Activated CD4-positive, alpha-beta memory T cell treated with anti-CD3 and anti-CD28 coated beads, Interleukin-2, amount 10 ng/mL, durations not matched to agents 7 days and 5 days (primary cell): ENCODE measurements around the gene PARP9. TPM values are rescaled to one million over a fixed set of nuclear protein-coding genes. Genes with fewer than 3 reads are reported as not detected.

ENCODE experiments used
- CTCF ChIA-PET: fragments of 350-600 bp; sonication (Branson Sonifier 250); formaldehyde crosslinking; loops from one replicate; lab custom pipeline; 2021; ENCODE audit warnings: antibody characterized with exemption, inconsistent platforms; lab: Charles Lee
- POLR2A ChIA-PET: fragments of 350-600 bp; sonication (Branson Sonifier 250); formaldehyde crosslinking; loops from one replicate; lab custom pipeline; 2021; ENCODE audit warnings: antibody characterized with exemption; lab: Charles Lee
- DNase-seq: peaks from one replicate; pipeline ENCODE4 v3.0.0-alpha.2; 2020
- H3K27ac Mint-ChIP-seq: one replicate; pipeline ENCODE4 v1.8.0; 2021; ENCODE audit warnings: mild to moderate bottlenecking, mixed read lengths
- H3K27me3 Mint-ChIP-seq: one replicate; pipeline ENCODE4 v1.8.0; 2021; ENCODE audit warnings: mixed read lengths
- H3K36me3 Mint-ChIP-seq: one replicate; pipeline ENCODE4 v1.8.0; 2021; ENCODE audit warnings: low read depth, mixed read lengths
- H3K4me1 Mint-ChIP-seq: one replicate; pipeline ENCODE4 v1.8.0; 2021; ENCODE audit warnings: mixed read lengths
- H3K4me3 Mint-ChIP-seq: one replicate; pipeline ENCODE4 v1.8.0; 2021; ENCODE audit warnings: mild to moderate bottlenecking, mixed read lengths
- H3K9me3 Mint-ChIP-seq: one replicate; pipeline ENCODE4 v1.8.0; 2021; ENCODE audit warnings: mixed read lengths
- total RNA-seq, 2 experiments: library from RNA; stranded (reverse); gene quantifications; one replicate each; pipeline ENCODE4 v1.2.3, GENCODE V29; 2021

The PARP9 gene
- 100 to 1,000 TPM; 151 to 157 TPM for total RNA-seq

DNA sequence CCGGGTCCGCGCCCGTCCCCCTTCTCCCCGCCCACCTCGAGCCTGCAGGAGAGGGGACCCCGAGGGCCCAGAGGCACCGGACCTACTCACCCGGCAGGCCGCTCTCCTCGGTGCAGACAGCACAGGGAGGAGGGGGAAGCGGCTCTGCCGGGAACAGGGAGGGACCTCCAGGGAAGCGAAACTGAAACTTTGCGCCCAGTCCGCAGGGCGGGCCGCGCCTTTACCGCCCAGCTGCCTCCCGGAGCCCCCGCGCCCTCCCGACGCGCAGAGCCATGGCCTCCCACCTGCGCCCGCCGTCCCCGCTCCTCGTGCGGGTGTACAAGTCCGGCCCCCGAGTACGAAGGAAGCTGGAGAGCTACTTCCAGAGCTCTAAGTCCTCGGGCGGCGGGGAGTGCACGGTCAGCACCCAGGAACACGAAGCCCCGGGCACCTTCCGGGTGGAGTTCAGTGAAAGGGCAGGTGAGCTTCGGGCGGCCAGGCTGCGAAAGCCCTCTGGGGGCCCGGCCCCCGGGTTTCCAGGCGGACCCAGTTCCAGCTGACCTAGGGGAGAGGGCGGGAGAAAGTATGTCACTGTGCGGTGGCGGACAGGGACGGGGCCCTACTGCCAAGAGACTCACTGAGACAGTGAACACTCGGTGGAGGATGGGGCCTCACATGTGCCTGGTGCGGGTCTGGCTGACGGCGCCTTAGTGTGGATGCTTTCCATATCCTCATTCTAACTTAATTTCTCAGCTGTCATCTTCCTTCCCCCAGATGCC is at the start of gene PARP9, which contains the start of gene DTX3L:
PARP9 (minus strand) TSS at position 146 of the 758 bp plus-strand sequence. CDS start 4,680 bp downstream, outside the sequence.
DTX3L (plus strand) TSS at position 184 of the 758 bp plus-strand sequence; CDS start at position 273, 89 bp downstream.
- H3K36me3 Mint-ChIP-seq, result peaks cover 83% of the 10 kb centered on the region

DNA sequence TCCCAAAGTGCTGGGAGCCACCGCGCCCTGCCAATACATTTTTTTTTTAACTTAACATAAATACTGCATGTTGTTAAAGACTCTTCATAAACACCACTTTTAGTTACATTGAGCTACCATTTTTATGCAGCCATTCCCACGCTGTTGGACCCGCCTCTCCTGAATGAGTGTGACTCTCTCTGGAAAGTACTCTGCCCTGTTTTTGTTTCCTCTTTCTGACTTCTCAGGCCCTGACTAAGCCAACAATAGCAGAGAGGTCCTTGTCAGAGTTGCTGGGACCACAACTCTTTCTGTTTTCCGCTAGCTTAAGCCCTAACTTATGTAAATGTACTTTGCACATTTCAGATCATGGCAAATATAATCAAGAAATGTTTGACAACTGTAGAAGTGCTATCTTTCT is 48.6 kb upstream of the PARP9 start:
- POLR2A ChIA-PET, result interaction anchor here (1.0 kb wide), 2 partner anchors 49 to 99 kb away, joined by 3 read pairs; partner anchors contain the start of genes DTX3L and PARP9

More for the DNA sequence above, at the start of gene PARP9, which contains the start of gene DTX3L:
- no peaks in the 10 kb centered on the region for H3K9me3 Mint-ChIP-seq
- H3K4me1 Mint-ChIP-seq, result peaks cover 74% of the 10 kb centered on the region
- DNase-seq, result peak; percentile 91
- no peaks in the 10 kb centered on the region for H3K27me3 Mint-ChIP-seq
- POLR2A ChIA-PET, result interaction anchor here (0.7 to 13.4 kb wide), 26 partner anchors 9 to 1019 kb away, joined by 3 to 228 read pairs (median 7); partner anchors contain the start of genes FAM162A, HCLS1, HSPBAP1 and KPNA1
- CTCF ChIA-PET, result interaction anchor here (0.8 to 12.3 kb wide), 9 partner anchors 9 to 1019 kb away, joined by 3 to 206 read pairs (median 4); partner anchors contain the start of genes FAM162A, PARP14, POLQ and WDR5B
- H3K4me3 Mint-ChIP-seq, result peak within 1 kb of the TSS; percentile 98
- peak within 1 kb of the TSS; percentile 98 for H3K27ac Mint-ChIP-seq

DNA sequence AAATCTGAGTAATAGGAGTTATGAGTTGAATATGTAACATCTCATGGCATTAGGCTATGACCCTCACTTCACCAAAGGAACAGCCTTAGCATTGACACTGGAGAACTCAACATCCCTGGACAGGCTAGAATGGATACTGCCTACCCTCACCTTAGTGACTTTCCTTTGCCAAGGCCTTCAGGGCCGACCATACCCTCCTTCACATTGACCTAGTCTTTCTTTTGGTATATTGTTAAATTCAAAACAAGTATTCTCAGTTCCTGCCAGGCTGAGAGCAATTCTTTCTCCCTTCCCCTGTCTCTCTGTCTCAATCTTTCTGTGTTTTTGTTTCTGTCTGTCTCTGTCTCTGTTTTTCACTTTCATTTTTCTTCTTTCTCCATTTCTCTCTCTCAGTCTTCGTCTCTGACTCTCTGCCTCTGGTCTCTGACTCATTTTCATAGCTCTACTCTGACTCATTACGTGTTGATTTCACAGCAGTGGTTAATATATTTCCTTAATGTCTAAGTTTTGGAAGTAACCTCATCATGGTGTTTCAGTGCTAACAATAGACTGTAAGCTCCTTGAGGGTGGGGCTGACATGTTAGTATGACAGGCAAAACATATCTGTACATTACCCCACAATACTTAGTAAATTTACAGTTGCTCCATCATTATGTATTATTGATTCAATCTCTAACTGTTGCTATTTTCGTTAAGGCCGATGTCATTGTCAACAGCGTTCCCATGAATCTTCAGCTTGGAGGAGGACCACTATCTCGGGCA is 45.9 kb upstream of the PARP9 start:
- Mint-ChIP-seq H3K9me3 (peaks cover 19% of the 10 kb centered on the region), H3K27me3 (no peaks in the 10 kb centered on the region), H3K36me3 (peaks cover 69% of the 10 kb centered on the region), H3K4me3 (peak overlapping the region; percentile 48), H3K4me1 (peaks cover 23% of the 10 kb centered on the region), H3K27ac (peak overlapping the region; percentile 83)
- CTCF ChIA-PET, result interaction anchor here (1.2 kb wide), 2 partner anchors 48 to 70 kb away, joined by 5 read pairs; partner anchors contain the start of gene PARP14
- peak; percentile 17 for DNase-seq
- POLR2A ChIA-PET, result interaction anchor here (0.6 to 1.3 kb wide), 5 partner anchors 23 to 45 kb away, joined by 3 to 8 read pairs (median 3); partner anchors contain the start of genes DTX3L and PARP9

More for the DNA sequence above, 48.6 kb upstream of the PARP9 start:
- no peak for DNase-seq
- Mint-ChIP-seq H3K27ac (no peak overlapping the region), H3K27me3 (no peaks in the 10 kb centered on the region), H3K4me3 (no peak overlapping the region), H3K36me3 (peaks cover 78% of the 10 kb centered on the region), H3K4me1 (peaks cover 23% of the 10 kb centered on the region), H3K9me3 (peaks cover 19% of the 10 kb centered on the region)
- CTCF ChIA-PET, result interaction anchor here (1.1 to 1.3 kb wide), 2 partner anchors 34 to 50 kb away, joined by 3 to 4 read pairs; no protein-coding TSS in a partner anchor

DNA sequence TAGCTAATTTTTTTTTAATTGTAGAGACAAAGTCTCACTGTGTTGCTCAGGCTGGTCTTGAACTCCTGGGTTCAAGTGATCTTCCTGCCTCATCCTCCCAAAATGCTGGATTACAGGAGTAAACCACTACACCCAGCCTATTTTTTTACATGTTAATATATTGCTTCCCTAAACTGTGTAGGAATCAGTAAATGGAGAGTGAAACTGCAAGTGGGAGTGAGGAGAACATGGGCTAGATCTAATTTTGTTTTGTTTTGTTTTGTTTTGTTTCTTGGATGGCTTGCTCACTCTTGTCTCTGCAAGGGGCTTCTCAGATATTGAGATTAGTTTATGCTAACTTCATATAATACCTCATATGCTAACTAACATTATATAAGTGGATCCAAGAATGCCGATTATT is 44.8 kb upstream of the PARP9 start:
- peaks cover 19% of the 10 kb centered on the region for H3K9me3 Mint-ChIP-seq
- H3K36me3 Mint-ChIP-seq, result peaks cover 68% of the 10 kb centered on the region
- H3K4me3 Mint-ChIP-seq, result no peak overlapping the region
- H3K4me1 Mint-ChIP-seq, result peaks cover 23% of the 10 kb centered on the region
- CTCF ChIA-PET, result no interaction called here
- no peaks in the 10 kb centered on the region for H3K27me3 Mint-ChIP-seq
- DNase-seq, result no peak
- peak overlapping the region; percentile 71 for H3K27ac Mint-ChIP-seq
- POLR2A ChIA-PET, result no interaction called here

DNA sequence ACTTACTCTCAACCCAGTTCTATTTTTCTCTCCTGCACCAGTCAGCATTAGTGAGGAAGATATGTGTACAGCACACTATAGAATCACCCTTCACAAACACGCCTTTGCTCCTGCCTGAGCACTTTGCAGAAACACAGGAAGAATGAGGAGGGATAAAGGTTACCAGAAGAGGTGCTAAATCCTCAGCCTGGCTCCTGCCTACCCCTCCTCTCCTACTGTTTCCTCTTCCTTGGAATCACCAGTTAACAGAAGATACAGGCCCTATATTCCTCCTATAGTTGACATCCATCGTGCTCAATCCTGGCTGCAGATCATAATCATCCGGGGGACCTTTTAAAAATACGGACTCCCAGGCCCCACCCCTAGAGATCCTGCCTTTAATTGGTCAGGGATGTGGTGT is 42.2 kb upstream of the PARP9 start:
- no peak overlapping the region for H3K4me3 Mint-ChIP-seq
- no peak for DNase-seq
- ChIA-PET POLR2A (no interaction called here), CTCF (no interaction called here)
- H3K36me3 Mint-ChIP-seq, result peaks cover 72% of the 10 kb centered on the region
- H3K27ac Mint-ChIP-seq, result no peak overlapping the region
- H3K4me1 Mint-ChIP-seq, result peaks cover 22% of the 10 kb centered on the region
- no peaks in the 10 kb centered on the region for H3K27me3 Mint-ChIP-seq
- peaks cover 13% of the 10 kb centered on the region for H3K9me3 Mint-ChIP-seq

DNA sequence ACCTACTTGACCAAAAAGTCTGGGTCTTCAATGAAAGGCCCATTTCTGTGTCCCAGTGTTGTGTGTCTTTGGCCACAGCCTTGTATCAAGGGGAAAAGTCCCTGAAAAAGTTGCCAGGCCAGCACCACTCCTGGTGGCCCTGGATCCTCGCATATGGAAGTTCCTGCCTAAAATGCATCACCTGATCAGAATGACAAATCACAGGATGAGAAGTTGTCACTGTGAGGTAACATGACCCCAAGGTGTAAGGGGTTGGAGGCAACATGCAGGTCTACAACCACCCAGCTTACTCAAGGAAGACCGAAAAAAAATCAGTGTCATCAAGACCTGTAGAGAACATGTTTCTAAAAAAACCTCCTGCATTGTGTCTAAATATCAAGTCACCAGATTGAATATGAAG is 39.0 kb upstream of the PARP9 start:
- ChIA-PET CTCF (no interaction called here), POLR2A (no interaction called here)
- Mint-ChIP-seq H3K27me3 (no peaks in the 10 kb centered on the region), H3K4me1 (peaks cover 6% of the 10 kb centered on the region), H3K27ac (no peak overlapping the region), H3K36me3 (peaks cover 53% of the 10 kb centered on the region), H3K9me3 (peaks cover 5% of the 10 kb centered on the region), H3K4me3 (no peak overlapping the region)
- no peak for DNase-seq

DNA sequence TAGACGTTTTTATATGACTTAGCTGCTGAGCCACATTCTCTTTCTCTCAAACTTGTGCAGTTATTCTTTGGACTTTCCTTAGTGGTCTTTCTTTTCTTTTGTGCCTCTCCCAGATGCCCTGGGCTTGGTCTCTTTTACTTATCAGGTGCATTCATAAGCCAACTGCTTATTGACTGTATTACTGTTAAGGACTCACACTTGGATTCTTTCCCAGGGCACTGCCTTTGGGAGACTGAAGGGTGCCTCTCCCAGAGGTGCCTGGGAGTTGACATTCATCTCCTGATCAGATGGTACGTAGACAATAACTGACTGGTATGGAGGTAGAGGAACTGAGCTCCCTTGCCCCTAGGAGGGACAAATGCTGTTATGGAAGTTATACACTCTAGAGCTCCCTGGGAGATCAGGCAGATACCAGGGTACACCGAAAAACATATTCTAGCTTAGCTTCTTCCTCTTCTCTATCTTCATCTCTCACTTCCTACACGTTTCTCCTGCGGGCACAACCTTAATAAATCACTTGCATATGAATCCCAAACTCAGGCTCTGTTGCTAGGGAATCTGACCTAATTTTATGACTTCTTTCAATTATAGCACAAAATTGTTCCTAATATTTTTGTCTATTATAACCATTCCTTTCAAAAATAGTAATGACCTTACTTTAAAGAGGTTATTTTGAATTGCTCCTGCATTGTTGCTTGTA is 38.1 kb upstream of the PARP9 start:
- Mint-ChIP-seq H3K4me3 (no peak overlapping the region), H3K9me3 (peaks cover 5% of the 10 kb centered on the region), H3K36me3 (peaks cover 45% of the 10 kb centered on the region), H3K27me3 (no peaks in the 10 kb centered on the region), H3K4me1 (peaks cover 6% of the 10 kb centered on the region), H3K27ac (no peak overlapping the region)
- DNase-seq, result no peak
- POLR2A ChIA-PET, result no interaction called here
- CTCF ChIA-PET, result no interaction called here

DNA sequence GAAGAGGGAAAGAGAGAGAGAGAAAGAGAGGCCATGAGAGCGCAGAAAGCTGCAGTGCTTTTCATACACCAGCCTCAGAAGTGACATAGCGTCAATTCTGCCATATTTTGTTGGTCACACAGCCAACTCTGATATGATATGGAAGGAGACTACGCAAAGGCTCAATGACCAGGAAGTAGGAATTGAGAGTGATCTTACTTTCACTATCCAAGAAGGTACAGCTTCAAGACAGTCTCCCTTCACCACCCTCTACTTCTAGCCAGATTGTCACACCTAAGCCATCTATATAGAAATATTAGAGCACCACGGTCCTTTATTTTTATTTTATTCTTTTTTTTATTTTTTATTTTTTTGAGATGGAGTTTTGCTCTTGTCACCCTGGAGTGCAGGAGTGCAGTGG is 34.5 kb upstream of the PARP9 start:
- peaks cover 5% of the 10 kb centered on the region for H3K4me1 Mint-ChIP-seq
- no peak overlapping the region for H3K4me3 Mint-ChIP-seq
- POLR2A ChIA-PET, result interaction anchor here (1.2 to 1.4 kb wide), 2 partner anchors 20 to 30 kb away, joined by 3 read pairs; no protein-coding TSS in a partner anchor
- H3K36me3 Mint-ChIP-seq, result peaks cover 44% of the 10 kb centered on the region
- CTCF ChIA-PET, result interaction anchor here (1.0 kb wide), 1 partner anchor 80 kb away, joined by 3 read pairs; no protein-coding TSS in a partner anchor
- H3K9me3 Mint-ChIP-seq, result peaks cover 2% of the 10 kb centered on the region
- H3K27me3 Mint-ChIP-seq, result no peaks in the 10 kb centered on the region
- no peak for DNase-seq
- H3K27ac Mint-ChIP-seq, result no peak overlapping the region

DNA sequence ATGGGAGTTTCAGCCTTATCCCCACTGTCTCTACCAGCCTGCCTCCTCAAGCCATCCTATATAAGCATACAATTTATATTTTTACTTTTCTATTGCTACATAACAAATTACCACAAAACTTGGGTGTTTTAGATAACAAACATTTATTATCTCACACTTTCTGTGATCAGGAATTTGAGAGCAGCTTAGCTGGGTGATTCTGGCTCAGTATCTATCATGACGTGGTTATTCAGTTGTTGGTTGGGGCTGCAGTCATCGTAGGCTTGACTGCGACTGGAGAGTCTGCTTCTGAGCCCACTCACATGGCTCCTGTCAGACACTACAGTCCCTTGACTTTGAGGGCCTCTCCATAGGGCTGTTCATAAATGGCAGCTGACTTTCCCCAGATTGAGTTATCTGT is 34.1 kb upstream of the PARP9 start:
- H3K27me3 Mint-ChIP-seq, result no peaks in the 10 kb centered on the region
- POLR2A ChIA-PET, result interaction anchor here (1.2 to 1.4 kb wide), 2 partner anchors 19 to 31 kb away, joined by 3 read pairs; no protein-coding TSS in a partner anchor
- H3K27ac Mint-ChIP-seq, result no peak overlapping the region
- CTCF ChIA-PET, result interaction anchor here (1.0 kb wide), 1 partner anchor 81 kb away, joined by 3 read pairs; no protein-coding TSS in a partner anchor
- H3K4me3 Mint-ChIP-seq, result no peak overlapping the region
- H3K4me1 Mint-ChIP-seq, result peaks cover 5% of the 10 kb centered on the region
- DNase-seq, result no peak
- peaks cover 40% of the 10 kb centered on the region for H3K36me3 Mint-ChIP-seq
- peaks cover 2% of the 10 kb centered on the region for H3K9me3 Mint-ChIP-seq

DNA sequence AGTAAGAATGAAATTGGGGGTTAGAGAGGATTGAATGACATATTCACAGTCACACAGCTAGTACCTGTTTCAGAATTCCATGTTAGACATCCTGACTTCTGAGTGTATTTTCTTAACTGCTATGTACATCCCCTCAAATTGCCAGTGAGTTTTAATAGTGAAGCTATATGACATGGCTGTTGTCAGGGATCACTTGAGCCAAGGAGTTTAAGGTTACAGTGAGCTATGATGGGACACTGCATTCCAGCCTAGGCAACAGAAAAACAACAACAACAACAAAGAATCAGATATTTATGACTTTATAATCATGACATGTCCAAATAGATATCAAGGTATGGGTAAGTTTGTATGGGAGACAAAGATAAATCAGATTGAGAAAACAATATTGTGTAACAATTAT is 29.9 kb upstream of the PARP9 start:
- no peak overlapping the region for H3K27ac Mint-ChIP-seq
- H3K27me3 Mint-ChIP-seq, result no peaks in the 10 kb centered on the region
- no peak overlapping the region for H3K4me3 Mint-ChIP-seq
- DNase-seq, result no peak
- ChIA-PET POLR2A (no interaction called here), CTCF (interaction anchor here (0.9 to 1.3 kb wide), 3 partner anchors 19 to 210 kb away, joined by 3 read pairs; partner anchors contain the start of gene FAM162A)
- H3K4me1 Mint-ChIP-seq, result peaks cover 8% of the 10 kb centered on the region
- peaks cover 35% of the 10 kb centered on the region for H3K36me3 Mint-ChIP-seq
- H3K9me3 Mint-ChIP-seq, result no peaks in the 10 kb centered on the region

DNA sequence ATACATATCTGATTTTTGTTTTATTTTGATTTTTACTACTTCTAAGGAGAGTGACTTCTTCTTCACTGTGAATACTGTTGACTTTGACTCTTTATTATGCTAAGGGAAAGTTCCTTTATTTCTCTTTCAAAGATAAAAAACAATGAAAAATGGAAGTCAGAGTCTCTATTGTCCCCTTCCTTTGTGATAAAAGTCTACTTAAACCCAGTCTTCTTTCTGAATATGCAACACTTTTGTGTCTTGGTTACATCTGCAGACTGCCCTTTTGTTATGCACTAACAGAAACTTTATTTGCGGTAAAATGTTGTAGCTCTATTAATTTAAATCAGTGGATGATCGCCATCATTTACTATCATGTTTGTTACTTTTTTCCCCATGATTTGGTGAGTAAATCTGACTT is 26.5 kb upstream of the PARP9 start:
- peaks cover 22% of the 10 kb centered on the region for H3K4me1 Mint-ChIP-seq
- H3K27me3 Mint-ChIP-seq, result no peaks in the 10 kb centered on the region
- ChIA-PET CTCF (no interaction called here), POLR2A (no interaction called here)
- peaks cover under 1% of the 10 kb centered on the region for H3K9me3 Mint-ChIP-seq
- DNase-seq, result no peak
- H3K27ac Mint-ChIP-seq, result no peak overlapping the region
- peaks cover 42% of the 10 kb centered on the region for H3K36me3 Mint-ChIP-seq
- H3K4me3 Mint-ChIP-seq, result no peak overlapping the region

DNA sequence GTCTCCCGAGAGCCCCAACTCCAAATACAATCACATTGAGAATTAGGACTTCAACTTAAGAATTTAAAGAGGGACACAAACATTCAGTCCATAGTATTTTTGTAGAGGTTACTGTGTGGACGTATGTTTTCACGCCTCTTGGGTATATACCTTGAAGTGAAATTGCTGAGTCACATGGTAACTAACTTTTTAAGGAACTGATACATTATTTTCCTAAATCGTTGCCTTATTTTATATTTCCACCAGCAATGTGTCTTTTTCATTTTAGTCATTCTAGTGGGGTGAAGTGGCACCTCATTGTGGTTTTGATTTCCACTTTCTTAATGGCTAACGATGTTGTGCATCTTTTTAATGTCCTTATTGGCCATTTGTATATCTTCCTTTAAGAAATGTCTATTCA is 25.2 kb upstream of the PARP9 start:
- Mint-ChIP-seq H3K9me3 (peaks cover 8% of the 10 kb centered on the region), H3K4me1 (peaks cover 28% of the 10 kb centered on the region), H3K27me3 (no peaks in the 10 kb centered on the region), H3K4me3 (no peak overlapping the region), H3K36me3 (peaks cover 50% of the 10 kb centered on the region), H3K27ac (no peak overlapping the region)
- ChIA-PET CTCF (no interaction called here), POLR2A (no interaction called here)
- DNase-seq, result no peak
